ENCODE results near the gene FAM110A.

- TF ChIP-seq, protein P1, sequence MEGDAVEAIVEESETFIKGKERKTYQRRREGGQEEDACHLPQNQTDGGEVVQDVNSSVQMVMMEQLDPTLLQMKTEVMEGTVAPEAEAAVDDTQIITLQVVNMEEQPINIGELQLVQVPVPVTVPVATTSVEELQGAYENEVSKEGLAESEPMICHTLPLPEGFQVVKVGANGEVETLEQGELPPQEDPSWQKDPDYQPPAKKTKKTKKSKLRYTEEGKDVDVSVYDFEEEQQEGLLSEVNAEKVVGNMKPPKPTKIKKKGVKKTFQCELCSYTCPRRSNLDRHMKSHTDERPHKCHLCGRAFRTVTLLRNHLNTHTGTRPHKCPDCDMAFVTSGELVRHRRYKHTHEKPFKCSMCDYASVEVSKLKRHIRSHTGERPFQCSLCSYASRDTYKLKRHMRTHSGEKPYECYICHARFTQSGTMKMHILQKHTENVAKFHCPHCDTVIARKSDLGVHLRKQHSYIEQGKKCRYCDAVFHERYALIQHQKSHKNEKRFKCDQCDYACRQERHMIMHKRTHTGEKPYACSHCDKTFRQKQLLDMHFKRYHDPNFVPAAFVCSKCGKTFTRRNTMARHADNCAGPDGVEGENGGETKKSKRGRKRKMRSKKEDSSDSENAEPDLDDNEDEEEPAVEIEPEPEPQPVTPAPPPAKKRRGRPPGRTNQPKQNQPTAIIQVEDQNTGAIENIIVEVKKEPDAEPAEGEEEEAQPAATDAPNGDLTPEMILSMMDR (IDR thresholded peaks at IDR 0.05; ENCODE audit: low read depth, low read length): no peak
- TF ChIP-seq, protein P2, sequence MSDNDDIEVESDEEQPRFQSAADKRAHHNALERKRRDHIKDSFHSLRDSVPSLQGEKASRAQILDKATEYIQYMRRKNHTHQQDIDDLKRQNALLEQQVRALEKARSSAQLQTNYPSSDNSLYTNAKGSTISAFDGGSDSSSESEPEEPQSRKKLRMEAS (IDR thresholded peaks at IDR 0.05; ENCODE audit: low read depth, low read length): no peak
- no peak for TF ChIP-seq POLR2A (IDR thresholded peaks at IDR 0.05; ENCODE audit: extremely low read depth, insufficient read length)
Observed at GRCh38 chr20:877814-878213, 44.3 kb downstream of the FAM110A start.

All from NB4 (cell line).